Hepatocyte (in vitro differentiated cells): ENCODE data around the gene TRIM9. TPM values are rescaled to one million over a fixed set of nuclear protein-coding genes. Genes with fewer than 3 reads are reported as not detected.

Source experiments
- DNase-seq: peaks from one replicate; pipeline ENCODE4 v3.0.0-alpha.2; 2016; ENCODE audit warnings: low spot score
- H2AFZ ChIP-seq: fragments of 200-600 bp; sonication (generic); 2 replicates; pipeline ENCODE4 v1.6.0; 2016; ENCODE audit warnings: antibody characterized with exemption, mild to moderate bottlenecking
- H3K27ac ChIP-seq: fragments of 200-600 bp; sonication (generic); 2 replicates; pipeline ENCODE4 v1.5.1; 2016; ENCODE audit warnings: mild to moderate bottlenecking
- H3K27me3 ChIP-seq: fragments of 200-600 bp; sonication (generic); 2 replicates; pipeline ENCODE4 v1.6.1; 2016
- H3K36me3 ChIP-seq: fragments of 200-600 bp; sonication (generic); replicated peaks from 2 replicates; pipeline ENCODE4 v1.5.1; 2016; ENCODE audit warnings: low read depth; ENCODE audit not compliant: insufficient read depth
- H3K4me1 ChIP-seq: fragments of 200-600 bp; sonication (generic); 2 replicates; pipeline ENCODE4 v1.5.1; 2016; ENCODE audit warnings: mild to moderate bottlenecking, moderate library complexity; ENCODE audit not compliant: insufficient read depth
- H3K4me2 ChIP-seq: fragments of 200-600 bp; sonication (generic); 2 replicates; pipeline ENCODE4 v1.6.0; 2016
- H3K4me3 ChIP-seq: fragments of 200-600 bp; sonication (generic); 2 replicates; pipeline ENCODE4 v1.5.1; 2016; ENCODE audit warnings: mild to moderate bottlenecking
- H3K79me2 ChIP-seq: fragments of 200-600 bp; sonication (generic); 2 replicates; pipeline ENCODE4 v1.6.0; 2017; ENCODE audit warnings: mild to moderate bottlenecking
- H3K9me2 ChIP-seq: fragments of 200-600 bp; sonication (generic); replicated peaks from 2 replicates; pipeline ENCODE4 v1.6.0; 2017; ENCODE audit warnings: mild to moderate bottlenecking; ENCODE audit not compliant: insufficient read depth
- H3K9me3 ChIP-seq: fragments of 200-600 bp; sonication (generic); 2 replicates; pipeline ENCODE4 v1.5.1; 2016; ENCODE audit warnings: low read depth, mild to moderate bottlenecking
- H4K20me1 ChIP-seq: fragments of 200-600 bp; sonication (generic); 2 replicates; pipeline ENCODE4 v1.6.0; 2016; ENCODE audit warnings: mild to moderate bottlenecking; ENCODE audit not compliant: insufficient read depth, poor library complexity, severe bottlenecking
- CTCF ChIP-seq: fragments of 200-600 bp; sonication (generic); IDR thresholded peaks from 2 replicates; pipeline ENCODE4 v1.5.1; 2016; ENCODE audit warnings: antibody characterized with exemption, mild to moderate bottlenecking; ENCODE audit not compliant: poor library complexity
- EZH2 ChIP-seq: fragments of 200-600 bp; sonication (generic); IDR thresholded peaks from 2 replicates; pipeline ENCODE4 v1.6.1; 2016; ENCODE audit warnings: antibody characterized with exemption, mild to moderate bottlenecking, borderline replicate concordance
- EZH2phosphoT487 ChIP-seq: fragments of 200-600 bp; sonication (generic); IDR thresholded peaks from one replicate; pipeline ENCODE4 v1.6.1; 2018; ENCODE audit warnings: antibody characterized with exemption, mild to moderate bottlenecking, low read depth, moderate library complexity; ENCODE audit not compliant: unreplicated experiment, severe bottlenecking
- WGBS: methylation state at CpG from one replicate; pipeline ENCODE4 v1.1.6; 2016; ENCODE audit warnings: low lambda C conversion rate; ENCODE audit errors: missing lambda C conversion rate; 5-methylcytosine and 5-hydroxymethylcytosine counted together
- polyA plus RNA-seq: library from polyadenylated mRNA; unstranded; fragments of >200 nt; fragmentation: Nextera tagmentation; extraction: Ambion mirVana; gene quantifications from 2 replicates; pipeline ENCODE4 v1.2.1, GENCODE V29; 2016
- total RNA-seq: library from RNA; depleted of rRNA; stranded (reverse); fragments of >200 nt; gene quantifications from 2 replicates; pipeline ENCODE4 v1.2.3, GENCODE V29; 2014

The TRIM9 gene
- total and polyA plus RNA-seq, 2 experiments from 2014 or later, result 0.10 to 0.94 TPM

DNA sequence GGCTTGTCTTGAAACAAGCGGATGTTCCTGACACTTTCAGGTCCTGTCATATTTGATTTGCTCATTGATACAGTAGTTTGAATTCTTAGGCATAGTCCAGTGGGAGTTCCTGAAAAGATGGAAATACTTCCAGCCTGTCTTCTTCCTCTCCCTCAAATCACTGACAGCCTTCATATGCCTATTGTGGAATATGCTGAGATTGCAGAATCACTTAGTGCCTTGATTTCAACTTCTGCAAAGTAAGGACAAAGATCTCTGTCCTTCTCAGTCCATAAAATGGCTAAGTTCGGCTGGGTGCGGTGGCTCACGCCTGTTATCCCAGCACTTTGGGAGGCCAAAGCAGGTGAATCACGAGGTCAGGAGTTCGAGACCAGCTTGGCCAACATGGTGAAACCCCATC is 143.9 kb downstream of the TRIM9 start:
- Histone ChIP-seq H3K4me2 (no peak overlapping the region), H3K9me2 (no peaks in the 10 kb centered on the region)

GRCh38 chr14:50948205-50948604 is 146.7 kb downstream of the TRIM9 start:
- H3K36me3 ChIP-seq, result no peaks in the 10 kb centered on the region
- H3K4me3 ChIP-seq, result no peak overlapping the region
- no peak overlapping the region for H2AFZ ChIP-seq
- no peaks in the 10 kb centered on the region for H4K20me1 ChIP-seq
- no peak overlapping the region for H3K4me2 ChIP-seq
- H3K9me3 ChIP-seq, result no peaks in the 10 kb centered on the region
- no peak for TF ChIP-seq EZH2phosphoT487
- TF ChIP-seq CTCF, result no peak
- TF ChIP-seq EZH2, result no peak
- H3K27me3 ChIP-seq, result no peaks in the 10 kb centered on the region
- no peak for DNase-seq
- no peaks in the 10 kb centered on the region for H3K79me2 ChIP-seq
- no peaks in the 10 kb centered on the region for H3K4me1 ChIP-seq
- WGBS, result 94% methylated on average over 2 of the region's 2 CpGs
- no peaks in the 10 kb centered on the region for H3K9me2 ChIP-seq
- H3K27ac ChIP-seq, result no peak overlapping the region

More for the DNA sequence above, 143.9 kb downstream of the TRIM9 start:
- Histone ChIP-seq H3K4me3 (no peak overlapping the region), H2AFZ (no peak overlapping the region), H3K36me3 (no peaks in the 10 kb centered on the region), H3K79me2 (no peaks in the 10 kb centered on the region), H4K20me1 (no peaks in the 10 kb centered on the region), H3K9me3 (no peaks in the 10 kb centered on the region), H3K4me1 (no peaks in the 10 kb centered on the region), H3K27me3 (no peaks in the 10 kb centered on the region), H3K27ac (no peak overlapping the region)
- DNase-seq, result no peak
- TF ChIP-seq CTCF, result no peak
- no peak for TF ChIP-seq EZH2phosphoT487
- TF ChIP-seq EZH2, result no peak
- 98% methylated on average over 6 of the region's 6 CpGs for WGBS

DNA sequence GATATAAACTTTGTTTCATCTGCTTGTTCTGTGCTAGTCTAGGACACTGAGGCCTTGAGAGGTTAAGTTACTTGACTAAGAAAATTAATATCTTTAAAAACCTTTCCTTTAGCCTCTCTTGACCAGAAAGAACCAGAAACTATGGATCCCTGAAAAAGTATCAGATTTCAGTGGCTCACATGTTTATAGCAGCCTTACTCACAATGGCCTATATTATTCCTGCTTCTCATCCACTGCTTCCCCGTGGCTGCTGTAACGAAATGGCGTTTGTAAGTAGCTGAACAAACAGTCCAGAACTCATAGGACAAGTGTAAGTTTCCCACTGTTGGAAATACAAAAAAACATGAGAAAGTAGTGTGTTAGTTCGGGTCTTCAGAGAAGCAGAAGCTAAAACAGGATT is 147.5 kb downstream of the TRIM9 start:
- Histone ChIP-seq H3K4me2 (no peak overlapping the region), H3K27ac (peak overlapping the region; percentile 18)

More for the DNA sequence above, 147.5 kb downstream of the TRIM9 start:
- WGBS, result 53% methylated on average over 4 of the region's 4 CpGs
- no peaks in the 10 kb centered on the region for H3K9me2 ChIP-seq
- no peaks in the 10 kb centered on the region for H3K79me2 ChIP-seq
- no peaks in the 10 kb centered on the region for H3K27me3 ChIP-seq
- TF ChIP-seq CTCF, result no peak
- TF ChIP-seq EZH2, result no peak
- TF ChIP-seq EZH2phosphoT487, result no peak
- no peak overlapping the region for H3K4me3 ChIP-seq
- peak overlapping the region; percentile 33 for H2AFZ ChIP-seq
- no peaks in the 10 kb centered on the region for H3K36me3 ChIP-seq
- no peak for DNase-seq
- no peaks in the 10 kb centered on the region for H4K20me1 ChIP-seq
- no peaks in the 10 kb centered on the region for H3K9me3 ChIP-seq
- no peaks in the 10 kb centered on the region for H3K4me1 ChIP-seq
